Astrocyte (in vitro differentiated cells and primary cell): ENCODE results near the gene TIMM23B.
"Not testable (repeated sequence)": the region's sequence is repeated elsewhere in the genome, so short reads cannot be mapped to it uniquely, and the experiment has no call there.

Experiments
- CTCF ChIP-seq: IDR thresholded peaks from 2 replicates; pipeline ENCODE4 v1.5.1; 2011; ENCODE audit warnings: low read depth, mild to moderate bottlenecking, inconsistent platforms, low read length, moderate library complexity; ENCODE audit not compliant: insufficient read depth
- EZH2 ChIP-seq: IDR thresholded peaks from 2 replicates; pipeline ENCODE4 v1.6.1; 2012; ENCODE audit warnings: mild to moderate bottlenecking, low read length, inconsistent platforms; ENCODE audit not compliant: insufficient read depth

- not testable (repeated sequence) for TF ChIP-seq CTCF, EZH2
These were observed 1.8 kb downstream of the TIMM23B start for GRCh38 chr10:49943607-49944006.
